ENCODE measurements around the gene TGIF2.

DNA sequence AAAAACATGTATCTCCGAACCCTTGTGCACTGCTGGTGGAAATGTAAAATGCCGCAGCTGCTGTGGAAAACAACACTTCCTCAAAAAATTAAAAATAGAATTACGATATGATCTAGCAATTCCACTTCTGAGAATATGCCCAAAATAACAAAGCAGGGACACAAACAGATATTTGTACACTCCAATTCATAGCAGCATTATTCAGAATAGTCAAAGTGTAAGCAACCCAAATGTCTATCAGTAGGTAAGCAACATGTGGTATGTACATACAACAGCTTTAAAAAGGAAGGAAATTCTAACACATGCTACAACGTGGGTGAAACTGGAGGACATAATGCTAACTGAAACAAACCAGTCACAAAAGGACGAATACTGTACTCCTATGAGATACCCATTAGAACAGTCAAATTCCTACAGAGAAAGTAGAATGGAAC is 26.5 kb downstream of the TGIF2 start:
- TF ChIP-seq CTCF (IDR thresholded peaks at IDR 0.05) = no peak
- no peak for TF ChIP-seq POLR2A (IDR thresholded peaks at IDR 0.05)

Measured in lower leg skin (tissue), 3 donors.